22Rv1 (cell line): ENCODE results near the gene GSX1.

Source experiments
- CTCF ChIP-seq: fragments of 450-650 bp; IDR thresholded peaks from 2 replicates; pipeline ENCODE4 v1.5.1; 2017; ENCODE audit warnings: mild to moderate bottlenecking
- ZFX ChIP-seq: fragments of 450-650 bp; IDR thresholded peaks from 2 replicates; pipeline ENCODE4 v1.6.1; 2017; ENCODE audit warnings: antibody characterized with exemption, borderline replicate concordance

- TF ChIP-seq CTCF: peak; percentile 58
- TF ChIP-seq ZFX: no peak
Measured at GRCh38 chr13:27770809-27771208, 21.5 kb upstream of the GSX1 start.
